HepG2 (cell line): Measurements from ENCODE around the gene ZBTB2. TPM values are rescaled to one million over a fixed set of nuclear protein-coding genes. Genes with fewer than 3 reads are reported as not detected.

Source experiments
- BCL6 ChIP-seq: IDR thresholded peaks from 2 replicates; pipeline ENCODE4 v1.6.1; 2016; ENCODE audit warnings: missing genetic modification reagents, missing compliant biosample characterization
- CAMTA2 ChIP-seq: sonication (generic); formaldehyde crosslinking; IDR thresholded peaks from 2 replicates; pipeline ENCODE4 v1.4.0; 2020; ENCODE audit warnings: mild to moderate bottlenecking, missing genetic modification reagents, borderline replicate concordance
- EED ChIP-seq: sonication (generic); formaldehyde crosslinking; IDR thresholded peaks from 2 replicates; pipeline ENCODE4 v1.5.0; 2020; ENCODE audit warnings: mild to moderate bottlenecking, missing genetic modification reagents
- FOXK1 ChIP-seq: sonication (generic); formaldehyde crosslinking; IDR thresholded peaks from 2 replicates; pipeline ENCODE4 v1.4.0; 2020; ENCODE audit warnings: low read depth, missing genetic modification reagents, borderline replicate concordance
- HMGA1 ChIP-seq: sonication (generic); formaldehyde crosslinking; conservative IDR thresholded peaks from 2 replicates; pipeline ENCODE4 v1.4.0; 2020; ENCODE audit warnings: missing genetic modification reagents
- ISL2 ChIP-seq: sonication (generic); formaldehyde crosslinking; IDR thresholded peaks from 2 replicates; pipeline ENCODE4 v1.5.0; 2020; ENCODE audit warnings: missing genetic modification reagents
- JARID2 ChIP-seq: sonication (generic); formaldehyde crosslinking; IDR thresholded peaks from 2 replicates; pipeline ENCODE4 v1.8.1; 2023; ENCODE audit warnings: missing genetic modification reagents, inconsistent platforms; ENCODE audit not compliant: insufficient replicate concordance
- JUN ChIP-seq: sonication (generic); formaldehyde crosslinking; IDR thresholded peaks from 2 replicates; pipeline ENCODE4 v1.4.0; 2020; ENCODE audit warnings: mild to moderate bottlenecking, missing genetic modification reagents
- MAZ ChIP-seq, 2 experiments: sonication (generic) in 1 of 2; formaldehyde crosslinking in 1 of 2; IDR thresholded peaks; 2 replicates each; pipeline versions ENCODE4 v1.5.0 to v1.6.1; 2012 to 2020; ENCODE audit warnings: low read depth in 2 of 2, mild to moderate bottlenecking in 2 of 2, borderline replicate concordance in 1 of 2, improper control_type of control experiment in 1 of 2, low read length in 1 of 2, missing genetic modification reagents in 1 of 2, moderate library complexity in 1 of 2
- SNAPC2 ChIP-seq: sonication (generic); formaldehyde crosslinking; IDR thresholded peaks from 2 replicates; pipeline ENCODE4 v1.8.1; 2022; ENCODE audit warnings: mild to moderate bottlenecking, missing genetic modification reagents
- STAG1 ChIP-seq: sonication (generic); formaldehyde crosslinking; IDR thresholded peaks from 2 replicates; pipeline ENCODE4 v1.4.0; 2020; ENCODE audit warnings: missing genetic modification reagents
- ZBTB43 ChIP-seq: sonication (generic); formaldehyde crosslinking; conservative IDR thresholded peaks from 2 replicates; pipeline ENCODE4 v1.4.0; 2020; ENCODE audit warnings: missing genetic modification reagents
- ZC3H4 ChIP-seq: sonication (generic); formaldehyde crosslinking; IDR thresholded peaks from 2 replicates; pipeline ENCODE4 v1.4.0; 2020; ENCODE audit warnings: missing genetic modification reagents, borderline replicate concordance
- ZNF280D ChIP-seq: sonication (generic); formaldehyde crosslinking; IDR thresholded peaks from 2 replicates; pipeline ENCODE4 v1.5.1; 2020; ENCODE audit warnings: mild to moderate bottlenecking, missing genetic modification reagents
- ZNF292 ChIP-seq: sonication (generic); formaldehyde crosslinking; IDR thresholded peaks from 2 replicates; pipeline ENCODE4 v1.8.1; 2022; ENCODE audit warnings: mild to moderate bottlenecking, low read depth, missing genetic modification reagents, borderline replicate concordance
- ZNF646 ChIP-seq: sonication (generic); formaldehyde crosslinking; IDR thresholded peaks from 2 replicates; pipeline ENCODE4 v1.9.0; 2021; ENCODE audit warnings: mild to moderate bottlenecking, missing genetic modification reagents
- polyA plus RNA-seq, 8 experiments: library from polyadenylated mRNA; depleted of rRNA in 3 of 8; stranded (reverse) in 7 of 8; unstranded in 1 of 8; fragments of >200 nt; fragmentation: Illumina TruSeq in 4 of 8; extraction: Trizol in 4 of 8; gene quantifications; 2 replicates each; pipeline versions ENCODE4 v1.2.1 to v1.2.3, GENCODE V29; 2011 to 2016; ENCODE audit warnings: low read depth in 4 of 8, missing spikeins in 1 of 8, mixed read lengths in 1 of 8; ENCODE audit not compliant: insufficient read depth in 1 of 8
- total RNA-seq, 5 experiments: library from RNA; depleted of rRNA; stranded (reverse); fragments of >200 nt; fragmentation: Illumina TruSeq; extraction: Trizol; gene quantifications; 2 replicates each; pipeline ENCODE4 v1.2.3, GENCODE V29; 2016; ENCODE audit warnings: low read depth in 1 of 5
- TF ChIP-seq, protein P1 (sequence below): sonication (generic); formaldehyde crosslinking; IDR thresholded peaks from 2 replicates; pipeline ENCODE4 v1.4.0; 2020; ENCODE audit warnings: missing genetic modification reagents; ENCODE audit errors: not compliant biosample characterization

ZBTB2 gene
- total and polyA plus RNA-seq, 2 of the 13 experiments (the other 11 are each of a cell fraction or from before 2014, with no cell fraction given): 15.4 to 22.8 TPM

DNA sequence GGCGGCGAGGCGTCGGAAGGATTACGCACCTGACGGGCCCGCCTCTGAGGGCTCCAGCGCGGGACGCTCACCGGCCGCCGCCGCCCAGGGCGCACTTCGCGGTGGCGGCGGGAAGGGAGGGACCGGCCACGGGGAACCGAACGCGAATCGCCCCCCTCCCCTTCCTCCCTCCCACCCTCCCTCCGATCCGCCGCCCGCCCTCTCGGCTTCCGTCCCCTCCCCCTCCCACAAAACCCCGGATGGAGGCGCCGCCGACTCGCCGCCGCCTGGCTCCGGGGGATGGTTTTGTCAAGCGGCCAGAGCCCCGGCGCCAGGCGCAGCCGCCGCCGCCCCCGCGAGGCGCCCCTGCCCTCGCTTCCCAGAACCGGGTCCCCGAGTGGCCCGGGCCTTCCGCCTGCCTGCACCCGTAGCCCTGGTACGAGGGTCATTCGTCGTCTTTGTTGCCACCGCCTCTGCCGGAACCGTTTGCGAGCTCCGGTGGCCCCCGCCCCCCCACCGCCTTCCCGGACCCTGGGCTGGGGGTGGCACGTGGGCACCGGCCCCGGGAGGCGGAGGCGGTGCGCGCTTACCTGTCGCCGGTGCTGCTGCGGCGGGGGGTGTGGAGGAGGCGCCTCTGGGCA is 398 bp downstream of the ZBTB2 start (continued):
- no peak for TF ChIP-seq EED (CRISPR knock-in tag)
- TF ChIP-seq JUN (CRISPR knock-in tag): no peak
- TF ChIP-seq SNAPC2 (CRISPR knock-in tag): no peak
- TF ChIP-seq FOXK1: no peak
- TF ChIP-seq ZNF646 (CRISPR knock-in tag): no peak
- no peak for TF ChIP-seq ZNF292 (CRISPR knock-in tag)
- no peak for TF ChIP-seq CAMTA2 (CRISPR knock-in tag)
- peak; percentile 82; the same call in 1 of the 2 replicates for TF ChIP-seq ZC3H4
- TF ChIP-seq HMGA1: no peak
- no peak for TF ChIP-seq ISL2 (CRISPR knock-in tag)
- no peak for TF ChIP-seq ZBTB43 (CRISPR knock-in tag)
- TF ChIP-seq, protein P1, sequence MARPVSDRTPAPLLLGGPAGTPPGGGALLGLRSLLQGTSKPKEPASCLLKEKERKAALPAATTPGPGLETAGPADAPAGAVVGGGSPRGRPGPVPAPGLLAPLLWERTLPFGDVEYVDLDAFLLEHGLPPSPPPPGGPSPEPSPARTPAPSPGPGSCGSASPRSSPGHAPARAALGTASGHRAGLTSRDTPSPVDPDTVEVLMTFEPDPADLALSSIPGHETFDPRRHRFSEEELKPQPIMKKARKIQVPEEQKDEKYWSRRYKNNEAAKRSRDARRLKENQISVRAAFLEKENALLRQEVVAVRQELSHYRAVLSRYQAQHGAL (CRISPR knock-in tag): no peak
- no peak for TF ChIP-seq STAG1 (CRISPR knock-in tag)
- no peak for TF ChIP-seq MAZ (IDR thresholded peaks at IDR 0.05; ENCODE audit: borderline replicate concordance, low read depth, low read length)
- peak; percentile 41; the same call in 1 of the 2 replicates for TF ChIP-seq MAZ (CRISPR knock-in tag; IDR thresholded peaks at IDR 0.05; ENCODE audit: low read depth)
- TF ChIP-seq JARID2 (CRISPR knock-in tag): no peak
- TF ChIP-seq BCL6 (CRISPR knock-in tag): no peak
- TF ChIP-seq ZNF280D (CRISPR knock-in tag): no peak
